ENCODE measurements around the gene SCYL2. TPM values are rescaled to one million over a fixed set of nuclear protein-coding genes. Genes with fewer than 3 reads are reported as not detected.

The SCYL2 gene
- total RNA-seq, 1 experiment from 2014 or later: 41.1 TPM

DNA sequence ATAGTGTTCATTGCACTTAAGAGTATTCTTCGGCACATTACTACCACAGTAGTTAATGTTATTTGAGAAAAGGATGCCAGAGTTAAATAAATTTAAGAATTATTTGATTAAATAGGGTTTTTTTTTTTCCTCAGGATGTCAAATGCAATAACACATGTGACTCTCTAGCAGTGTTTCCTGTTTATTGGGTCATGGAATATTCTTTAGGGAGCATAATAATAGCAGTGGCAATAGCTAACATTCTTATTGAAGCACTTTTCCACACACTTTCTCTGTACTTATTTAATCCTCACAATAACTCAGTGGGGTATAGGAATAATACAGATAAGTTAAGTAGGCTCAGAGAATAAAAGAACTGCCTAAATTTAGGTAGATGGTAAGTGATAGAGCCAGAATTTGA lies 44.3 kb downstream of the SCYL2 start:
- ChIA-PET POLR2A (ENCODE audit: unreplicated experiment) (interaction anchor here (0.6 kb wide), 1 partner anchor 653 kb away, joined by 7 read pairs; no protein-coding TSS in a partner anchor), CTCF (no interaction called here)
- no peaks in the 10 kb centered on the region for H3K4me1 ChIP-seq (replicated peaks; ENCODE audit: insufficient read depth)
- H3K79me2 ChIP-seq (ENCODE audit: low read depth): no peaks in the 10 kb centered on the region
- H4K20me1 ChIP-seq (ENCODE audit: insufficient read depth): no peaks in the 10 kb centered on the region; the same call in 1 of the 2 replicates
- intact Hi-C loops (cut with micrococcal nuclease; ENCODE audit: unreplicated experiment): no loop called here
- no peak overlapping the region for H2AFZ ChIP-seq
- no peak overlapping the region for H3K27ac ChIP-seq
- BruUV-seq (replicated peaks): no TSS peak
- H3K4me3 ChIP-seq: no peak overlapping the region
- H3K36me3 ChIP-seq (ENCODE audit: low read depth): 0 out of 2 replicates have a peak, but pooled peaks cover 12% of the 10 kb centered on the region
- no peaks in the 10 kb centered on the region for H3K9me3 ChIP-seq (ENCODE audit: insufficient read depth, low read depth)
- H3K27me3 ChIP-seq (ENCODE audit: insufficient read depth, low read depth): no peaks in the 10 kb centered on the region
- H3K4me2 ChIP-seq: no peak overlapping the region
- TF ChIP-seq, protein P1, sequence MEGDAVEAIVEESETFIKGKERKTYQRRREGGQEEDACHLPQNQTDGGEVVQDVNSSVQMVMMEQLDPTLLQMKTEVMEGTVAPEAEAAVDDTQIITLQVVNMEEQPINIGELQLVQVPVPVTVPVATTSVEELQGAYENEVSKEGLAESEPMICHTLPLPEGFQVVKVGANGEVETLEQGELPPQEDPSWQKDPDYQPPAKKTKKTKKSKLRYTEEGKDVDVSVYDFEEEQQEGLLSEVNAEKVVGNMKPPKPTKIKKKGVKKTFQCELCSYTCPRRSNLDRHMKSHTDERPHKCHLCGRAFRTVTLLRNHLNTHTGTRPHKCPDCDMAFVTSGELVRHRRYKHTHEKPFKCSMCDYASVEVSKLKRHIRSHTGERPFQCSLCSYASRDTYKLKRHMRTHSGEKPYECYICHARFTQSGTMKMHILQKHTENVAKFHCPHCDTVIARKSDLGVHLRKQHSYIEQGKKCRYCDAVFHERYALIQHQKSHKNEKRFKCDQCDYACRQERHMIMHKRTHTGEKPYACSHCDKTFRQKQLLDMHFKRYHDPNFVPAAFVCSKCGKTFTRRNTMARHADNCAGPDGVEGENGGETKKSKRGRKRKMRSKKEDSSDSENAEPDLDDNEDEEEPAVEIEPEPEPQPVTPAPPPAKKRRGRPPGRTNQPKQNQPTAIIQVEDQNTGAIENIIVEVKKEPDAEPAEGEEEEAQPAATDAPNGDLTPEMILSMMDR (conservative IDR thresholded peaks at IDR 0.05): no peak
- TF ChIP-seq EZH2 (IDR thresholded peaks at IDR 0.05; ENCODE audit: low read depth): no peak
- H3F3A ChIP-seq (ENCODE audit: insufficient read depth, low read depth): peaks cover 3% of the 10 kb centered on the region; the same call in 1 of the 2 replicates
- DNase-seq: no peak
- H3K9me2 ChIP-seq (ENCODE audit: insufficient read depth): no peaks in the 10 kb centered on the region

DNA sequence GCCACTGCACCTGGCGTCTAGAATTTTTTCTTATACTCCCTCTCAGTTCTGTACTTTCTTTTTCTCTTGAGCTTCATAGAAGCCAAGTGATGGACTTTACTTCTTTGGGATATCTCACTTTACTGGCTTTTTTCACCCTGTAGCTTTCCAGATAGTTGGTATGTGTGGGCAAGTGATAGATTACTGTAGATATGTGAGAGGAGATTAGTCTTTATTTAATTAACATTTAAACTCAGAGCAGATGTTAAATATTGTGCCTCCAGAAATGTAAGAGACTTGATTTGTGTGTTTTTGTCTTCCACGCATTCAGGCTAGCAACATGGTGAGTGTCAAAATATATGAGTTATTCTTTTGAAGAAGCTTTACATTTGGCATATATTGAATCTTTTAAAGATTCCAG lies 50.4 kb downstream of the SCYL2 start:
- H2AFZ ChIP-seq: no peak overlapping the region
- intact Hi-C loops (cut with micrococcal nuclease; ENCODE audit: unreplicated experiment): no loop called here
- H3K9me2 ChIP-seq (ENCODE audit: insufficient read depth): no peaks in the 10 kb centered on the region
- no peak for DNase-seq
- no peaks in the 10 kb centered on the region for H3K9me3 ChIP-seq (ENCODE audit: insufficient read depth, low read depth)
- TF ChIP-seq EZH2 (IDR thresholded peaks at IDR 0.05; ENCODE audit: low read depth): no peak
- TF ChIP-seq, protein P1 (conservative IDR thresholded peaks at IDR 0.05): no peak
- ChIA-PET POLR2A (ENCODE audit: unreplicated experiment) (no interaction called here), CTCF (no interaction called here)
- no TSS peak for BruUV-seq (replicated peaks)
- 0 out of 2 replicates have a peak, but pooled peaks cover 9% of the 10 kb centered on the region for H3K36me3 ChIP-seq (ENCODE audit: low read depth)
- H3K4me3 ChIP-seq: no peak overlapping the region
- H3K79me2 ChIP-seq (ENCODE audit: low read depth): no peaks in the 10 kb centered on the region
- no peak overlapping the region for H3K4me2 ChIP-seq
- H4K20me1 ChIP-seq (ENCODE audit: insufficient read depth): no peaks in the 10 kb centered on the region
- no peaks in the 10 kb centered on the region for H3F3A ChIP-seq (ENCODE audit: insufficient read depth, low read depth)
- no peaks in the 10 kb centered on the region for H3K4me1 ChIP-seq (replicated peaks; ENCODE audit: insufficient read depth)
- no peak overlapping the region for H3K27ac ChIP-seq
- no peaks in the 10 kb centered on the region for H3K27me3 ChIP-seq (ENCODE audit: insufficient read depth, low read depth)

DNA sequence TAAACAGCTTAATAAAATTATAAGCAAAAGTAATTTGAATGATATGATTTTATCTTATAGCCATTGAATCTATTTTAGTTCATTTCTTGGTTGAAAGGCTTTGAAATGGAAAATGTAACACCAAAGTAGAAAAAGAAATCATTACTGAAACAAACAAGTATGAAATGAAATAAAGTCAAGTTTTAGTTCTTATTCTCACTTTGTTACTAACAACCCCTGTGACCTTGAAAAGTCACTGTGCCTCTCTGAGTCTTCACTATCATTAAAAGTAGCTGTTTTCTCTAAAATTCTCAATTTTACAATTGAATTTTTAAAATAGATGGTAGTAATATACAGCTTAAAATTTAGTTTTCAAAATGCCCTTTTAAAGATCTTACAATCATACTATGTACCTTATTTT lies 57.5 kb downstream of the SCYL2 start:
- intact Hi-C loops (cut with micrococcal nuclease; ENCODE audit: unreplicated experiment): no loop called here
- no peaks in the 10 kb centered on the region; the same call in 1 of the 2 replicates for H4K20me1 ChIP-seq (ENCODE audit: insufficient read depth)
- H3K9me2 ChIP-seq (ENCODE audit: insufficient read depth): no peaks in the 10 kb centered on the region
- no TSS peak for BruUV-seq (replicated peaks)
- H3K79me2 ChIP-seq (ENCODE audit: low read depth): no peaks in the 10 kb centered on the region
- no peaks in the 10 kb centered on the region for H3F3A ChIP-seq (ENCODE audit: insufficient read depth, low read depth)
- no peak overlapping the region for H3K27ac ChIP-seq
- CTCF ChIA-PET: no interaction called here
- no peak for DNase-seq
- H2AFZ ChIP-seq: no peak overlapping the region
- H3K27me3 ChIP-seq (ENCODE audit: insufficient read depth, low read depth): no peaks in the 10 kb centered on the region
- peaks cover 5% of the 10 kb centered on the region; the same call in 1 of the 2 replicates for H3K36me3 ChIP-seq (ENCODE audit: low read depth)
- TF ChIP-seq, protein P1 (conservative IDR thresholded peaks at IDR 0.05): no peak
- no peak for TF ChIP-seq EZH2 (IDR thresholded peaks at IDR 0.05; ENCODE audit: low read depth)
- no peaks in the 10 kb centered on the region for H3K4me1 ChIP-seq (replicated peaks; ENCODE audit: insufficient read depth)
- POLR2A ChIA-PET (ENCODE audit: unreplicated experiment): no interaction called here
- no peak overlapping the region for H3K4me2 ChIP-seq
- H3K4me3 ChIP-seq: no peak overlapping the region
- no peaks in the 10 kb centered on the region for H3K9me3 ChIP-seq (ENCODE audit: insufficient read depth, low read depth)
